HG02970 (cell line): ENCODE measurements around the gene NME7.

Experiments used
- ATAC-seq: cut with Tn5 transposase; IDR thresholded peaks from one replicate; pipeline ENCODE4 v1.9.1; 2021; ENCODE audit warnings: mild to moderate bottlenecking, moderate library complexity, moderate number of reproducible peaks; ENCODE audit not compliant: unreplicated experiment, low FRiP score

NME7 gene

DNA sequence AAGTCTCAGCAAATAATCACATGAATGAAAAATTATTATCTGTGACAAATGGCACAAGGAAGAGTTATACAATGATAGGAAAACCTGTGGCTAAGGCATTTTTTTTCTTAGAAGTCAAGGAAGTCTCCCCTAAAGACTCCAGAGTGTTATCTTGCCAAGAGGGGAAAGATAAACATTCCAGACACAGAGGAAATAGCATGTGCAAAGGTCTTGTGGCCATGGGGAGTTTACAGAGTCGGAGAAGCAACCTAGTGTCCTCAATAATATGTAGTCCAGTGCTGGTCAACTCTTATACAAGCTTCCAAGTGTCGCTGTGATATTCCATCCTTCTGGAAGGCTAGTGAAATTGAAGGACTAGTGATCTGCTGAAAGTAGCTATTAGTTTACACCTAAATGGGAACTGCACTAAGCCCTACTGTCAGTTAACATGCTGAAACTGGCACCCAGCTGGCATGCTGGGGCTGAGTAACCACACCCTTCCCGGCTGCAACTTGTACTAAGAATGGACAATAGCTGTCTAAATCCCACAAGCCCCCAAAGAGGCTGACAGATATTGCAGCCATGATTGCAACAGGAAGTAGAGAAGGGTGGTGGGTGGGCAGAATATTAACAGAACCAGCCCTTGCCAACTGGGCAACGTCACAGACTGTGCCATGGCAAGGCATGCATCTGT, 272.6 kb downstream of the NME7 start:
- ATAC-seq, result no peak

DNA sequence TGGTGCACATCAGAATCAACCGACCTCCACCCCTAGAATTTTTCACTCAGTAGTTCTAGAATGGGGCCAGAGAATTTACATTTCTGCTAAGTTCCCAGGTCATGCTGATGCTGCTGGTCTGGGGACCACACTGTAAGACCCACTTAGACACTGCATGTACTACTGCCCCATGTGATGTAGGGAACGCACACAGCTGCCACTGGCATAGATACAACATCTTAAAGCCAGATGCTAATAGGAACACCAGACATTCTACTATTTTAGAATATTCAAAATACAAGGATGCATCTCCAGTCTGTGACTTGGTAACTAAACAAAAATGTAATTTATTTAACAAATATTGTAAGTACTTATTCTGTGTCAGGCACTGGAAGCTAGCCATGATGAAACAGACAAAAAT, 275.2 kb downstream of the NME7 start:
- no peak for ATAC-seq

DNA sequence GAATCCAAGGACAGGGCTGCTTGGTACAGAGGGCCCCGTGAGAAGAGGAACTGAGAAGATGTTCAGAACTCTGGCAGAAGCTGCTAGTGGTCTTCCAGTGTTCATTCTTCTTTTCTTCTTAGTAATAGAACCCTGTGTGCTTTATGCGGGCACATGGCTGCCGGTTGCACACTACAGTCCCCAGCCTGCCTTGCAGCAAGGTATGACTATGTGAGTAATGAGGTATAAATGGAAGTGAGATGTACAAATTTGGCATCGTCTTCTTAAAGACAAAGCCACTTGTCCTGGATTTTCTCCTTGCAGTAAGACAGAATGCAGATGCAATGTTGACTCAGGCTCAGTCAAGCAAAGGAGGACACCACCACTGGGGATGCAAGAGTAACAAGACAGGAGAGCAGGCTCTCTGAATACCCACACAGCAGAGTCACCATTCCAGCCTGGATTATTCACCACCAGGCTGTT, 276.1 kb downstream of the NME7 start:
- no peak for ATAC-seq

DNA sequence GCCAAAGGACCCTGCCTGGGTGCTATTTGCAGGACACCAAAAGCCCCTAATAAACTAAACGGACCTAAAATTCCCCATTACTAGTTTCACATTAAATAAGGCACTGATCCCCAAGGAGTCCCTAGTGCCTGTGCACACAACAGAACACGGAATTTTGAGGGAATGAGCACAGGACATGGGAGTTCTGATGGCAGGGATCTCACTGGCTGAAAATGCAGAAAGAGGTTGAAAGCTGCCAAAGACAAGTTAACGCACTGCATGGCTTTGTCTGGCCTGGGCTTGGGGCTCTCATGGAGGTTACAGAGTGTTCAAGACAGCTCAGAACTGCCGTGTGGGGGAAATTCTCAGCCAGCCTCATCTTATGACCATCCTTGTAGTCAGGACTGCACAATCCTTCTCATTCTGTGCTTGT, 276.7 kb downstream of the NME7 start:
- no peak for ATAC-seq

DNA sequence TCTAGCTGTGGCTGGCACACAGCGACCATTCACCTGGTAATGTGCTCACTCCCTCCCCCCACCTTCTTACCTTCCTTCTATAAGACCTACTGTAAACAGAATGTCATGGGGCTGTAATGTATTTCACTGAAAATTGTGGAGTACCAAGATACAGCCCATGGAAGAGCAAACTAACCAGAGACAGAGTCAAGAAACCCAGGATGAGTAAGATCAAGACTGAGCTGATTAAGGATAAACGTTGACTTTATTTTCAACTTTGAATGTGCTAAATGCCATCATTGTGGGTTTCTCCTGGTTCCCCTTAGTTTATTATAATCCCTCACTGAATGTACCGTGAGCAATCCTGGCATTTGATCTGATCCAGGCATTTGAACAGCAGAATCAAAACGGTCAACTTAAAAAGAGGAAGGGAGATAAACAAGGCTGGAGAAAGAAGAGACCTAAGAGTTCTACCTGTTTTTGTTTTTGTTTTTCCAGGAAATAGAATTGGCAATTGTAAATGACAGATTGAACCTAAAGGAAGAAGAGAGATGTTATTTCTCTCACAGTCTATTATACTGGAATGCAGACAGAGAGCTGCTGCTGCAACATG, 277.2 kb downstream of the NME7 start:
- ATAC-seq, result no peak

DNA sequence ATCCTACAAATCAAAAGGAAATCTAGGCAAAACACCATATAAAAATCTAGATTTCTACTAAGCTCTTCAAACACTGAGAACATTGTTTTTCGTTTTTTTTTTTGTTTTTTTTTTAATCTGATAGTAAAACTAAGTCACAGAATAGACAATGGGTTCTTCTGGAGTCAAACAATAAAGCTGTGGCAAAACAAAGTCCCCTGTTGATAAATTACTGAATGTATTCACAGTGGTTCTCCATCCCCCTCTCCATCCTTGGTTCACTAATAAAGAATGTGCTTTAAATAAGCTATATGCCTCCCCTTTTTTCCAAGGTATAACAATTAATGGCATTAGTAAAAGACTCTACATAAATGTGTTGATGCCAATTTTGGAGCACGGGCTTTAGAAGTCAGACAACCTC, 277.8 kb downstream of the NME7 start:
- ATAC-seq, result no peak

DNA sequence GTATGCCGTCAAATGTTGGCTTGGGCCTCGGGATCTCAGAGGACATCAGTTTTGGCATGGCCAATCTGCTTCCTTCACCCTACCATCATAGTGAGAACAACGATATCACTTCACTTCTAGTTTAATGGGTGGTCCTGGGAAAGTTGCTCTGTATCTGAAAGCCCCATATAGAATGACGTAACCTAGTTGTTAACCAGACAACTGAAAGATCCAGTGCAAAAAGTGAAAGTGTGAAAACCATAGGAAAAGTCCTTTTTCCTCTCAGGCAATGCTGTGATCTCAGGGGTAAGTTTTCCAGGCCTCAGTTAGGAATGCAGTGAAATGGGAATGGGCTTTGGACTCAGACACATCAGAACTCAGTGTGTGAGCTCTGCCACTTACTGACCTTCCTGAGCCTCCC, 279.7 kb downstream of the NME7 start:
- no peak for ATAC-seq

DNA sequence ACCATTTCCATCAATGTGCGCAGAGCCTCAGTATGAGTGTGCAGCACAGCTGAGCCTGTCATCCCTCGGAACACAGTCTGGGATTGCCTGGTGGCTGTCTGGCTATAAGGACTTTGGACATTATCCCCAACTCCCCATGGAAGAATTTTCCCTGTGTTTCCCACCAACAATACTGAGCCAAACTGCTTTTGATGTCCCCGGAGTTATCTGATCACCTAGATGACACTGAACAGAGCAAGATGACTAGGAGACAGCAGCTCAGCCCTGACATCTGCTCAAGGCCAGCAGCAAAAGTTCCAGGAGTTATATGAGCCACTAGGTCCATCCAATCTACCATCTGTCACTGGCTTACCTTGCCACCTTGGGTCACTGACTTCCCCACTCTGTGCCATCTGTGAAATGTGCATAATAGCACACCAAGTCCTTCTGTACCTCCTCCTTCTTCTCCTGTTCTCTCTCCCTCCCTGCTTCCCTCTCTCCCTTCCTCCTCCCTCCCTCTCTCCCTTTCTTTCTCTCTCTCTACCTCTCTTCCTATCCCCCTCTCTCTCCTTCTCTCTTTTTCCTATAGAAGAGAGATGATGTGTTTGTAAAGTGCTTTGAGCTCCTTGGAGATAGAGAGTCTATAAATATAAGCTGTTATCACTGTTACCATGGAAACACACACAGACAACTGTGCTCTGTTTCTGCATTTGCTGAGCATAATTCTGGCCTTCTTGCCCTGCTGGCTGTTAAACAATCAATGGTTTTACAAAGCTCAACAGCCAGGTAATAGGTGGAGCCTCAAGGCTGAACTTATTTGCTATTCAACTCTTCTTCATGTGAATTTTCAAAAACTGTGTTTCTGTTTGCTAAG, 280.8 kb downstream of the NME7 start:
- ATAC-seq, result no peak

DNA sequence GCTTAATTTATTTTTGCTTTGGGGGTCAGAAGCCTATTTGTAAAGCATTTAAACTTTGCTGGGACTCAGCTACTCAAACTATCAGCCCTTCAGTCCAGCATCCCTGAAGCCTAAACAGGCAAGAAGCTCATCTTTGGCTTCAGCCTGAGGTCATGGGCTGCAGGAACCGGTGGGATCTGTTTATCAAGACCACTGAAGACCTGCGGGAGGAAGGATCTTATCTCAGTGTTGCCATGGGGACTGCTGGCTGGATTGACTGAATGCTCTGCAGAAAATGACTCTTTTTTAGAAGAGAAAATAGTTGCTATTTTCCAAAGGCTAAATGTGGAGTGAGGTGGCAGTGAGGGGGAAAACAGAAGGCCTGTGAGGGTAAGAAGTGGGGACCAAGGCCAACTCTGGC, 281.7 kb downstream of the NME7 start:
- ATAC-seq, result no peak
